GM19397 (cell line): ENCODE data around the gene B3GALT5.
"Not testable (repeated sequence)": the region's sequence is repeated elsewhere in the genome, so short reads cannot be mapped to it uniquely, and the experiment has no call there.

Experiments used
- ATAC-seq: cut with Tn5 transposase; IDR thresholded peaks from one replicate; pipeline ENCODE4 v1.9.1; 2021; ENCODE audit warnings: mild to moderate bottlenecking, moderate library complexity; ENCODE audit not compliant: unreplicated experiment

Gene B3GALT5

GRCh38 chr21:39612233-39613040, at the start of gene B3GALT5:
TSS of gene B3GALT5 (plus strand) at chr21:39612940. CDS start at chr21:39660560, 47,620 bp downstream.
- ATAC-seq: no peak

GRCh38 chr21:39564200-39564599, 48.5 kb upstream of the B3GALT5 start:
- no peak for ATAC-seq

- ATAC-seq: no peak
These were observed 45.4 kb upstream of the B3GALT5 start for GRCh38 chr21:39567180-39567972.

GRCh38 chr21:39568361-39568760, 44.4 kb upstream of the B3GALT5 start:
- ATAC-seq: no peak

GRCh38 chr21:39575775-39576174, 37.0 kb upstream of the B3GALT5 start:
- no peak for ATAC-seq

GRCh38 chr21:39576518-39577128, 36.1 kb upstream of the B3GALT5 start:
- no peak for ATAC-seq

GRCh38 chr21:39579734-39580332, 32.9 kb upstream of the B3GALT5 start:
- no peak for ATAC-seq

GRCh38 chr21:39580744-39581143, 32.0 kb upstream of the B3GALT5 start:
- ATAC-seq: no peak

- no peak for ATAC-seq
These were observed 31.3 kb upstream of the B3GALT5 start for GRCh38 chr21:39581414-39581813.

GRCh38 chr21:39582749-39583148, 30.0 kb upstream of the B3GALT5 start:
- no peak for ATAC-seq

GRCh38 chr21:39583586-39583985, 29.2 kb upstream of the B3GALT5 start:
- ATAC-seq: not testable (repeated sequence)

GRCh38 chr21:39587376-39587775, 25.4 kb upstream of the B3GALT5 start:
- no peak for ATAC-seq

GRCh38 chr21:39588884-39589283, 23.9 kb upstream of the B3GALT5 start:
- no peak for ATAC-seq

GRCh38 chr21:39593522-39593921, 19.2 kb upstream of the B3GALT5 start:
- no peak for ATAC-seq

GRCh38 chr21:39595465-39595864, 17.3 kb upstream of the B3GALT5 start:
- ATAC-seq: no peak

GRCh38 chr21:39597595-39597994, 15.1 kb upstream of the B3GALT5 start:
- no peak for ATAC-seq

GRCh38 chr21:39599191-39599970, 13.4 kb upstream of the B3GALT5 start:
- no peak for ATAC-seq

GRCh38 chr21:39601187-39601928, 11.4 kb upstream of the B3GALT5 start:
- ATAC-seq: no peak

GRCh38 chr21:39602076-39602689, 10.6 kb upstream of the B3GALT5 start:
- no peak for ATAC-seq
